Heart left ventricle (tissue), 13 donors: Measurements from ENCODE around the gene CHD2.

Experiments
- CTCF ChIP-seq, 12 donors: fragments of 200-600 bp; sonication (generic) in 4 of 12; IDR thresholded peaks; one replicate each; pipeline versions ENCODE4 v1.5.0 to v1.8.0; 2018 to 2022; ENCODE audit warnings: antibody characterized with exemption in 12 of 12, mild to moderate bottlenecking in 5 of 12
- POLR2A ChIP-seq, 2 donors: fragments of 450-650 bp; IDR thresholded peaks; one replicate each; pipeline ENCODE4 v1.6.1; 2017; ENCODE audit warnings: antibody characterized with exemption in 2 of 2, mild to moderate bottlenecking in 2 of 2, moderate library complexity in 2 of 2
- donor health status: ischemic (EF 13 %, LVEDD 7.1; RV severe dilation, severe dysfunction).
- donor health status: DM: no; HTN: yes; CAD: no.
- donor health status: DM: no; HTN: no; CAD: no.
- donor health status: ischemic (EF 25% LVEDD 6.9; RV normal size, moderate dysfunction).
- donor health status: ischemic (EF 25% LVEDD 5.7; RV mildly dilated, moderate dysfunction).
- donor health status: ischemic (EF 35%, LVEDD 5.7; RV mildly dilated, moderate dysfunction).
- donor health status: nonischemic (EF 11% LVEDD 7.7; RV severe dilation, severe dysfunction).
- donor health status: DM: yes; HTN: yes; CAD: no.
- donor health status: PGD.
- donor health status: ischemic (EF 29% LVEDD 5.4; RV normal size, mild dysfunction).
- donor health status: nonischemic (EF 23%, LVEDD 6.1; RV moderate dilation, normal function).

GRCh38 chr15:92989470-92989869 lies 89.3 kb downstream of the CHD2 start:
- TF ChIP-seq POLR2A (IDR thresholded peaks at IDR 0.05) (no peak), CTCF (IDR thresholded peaks at IDR 0.05) (no peak)
